Measurements from ENCODE around the gene ANKRD27.

The ANKRD27 gene

DNA sequence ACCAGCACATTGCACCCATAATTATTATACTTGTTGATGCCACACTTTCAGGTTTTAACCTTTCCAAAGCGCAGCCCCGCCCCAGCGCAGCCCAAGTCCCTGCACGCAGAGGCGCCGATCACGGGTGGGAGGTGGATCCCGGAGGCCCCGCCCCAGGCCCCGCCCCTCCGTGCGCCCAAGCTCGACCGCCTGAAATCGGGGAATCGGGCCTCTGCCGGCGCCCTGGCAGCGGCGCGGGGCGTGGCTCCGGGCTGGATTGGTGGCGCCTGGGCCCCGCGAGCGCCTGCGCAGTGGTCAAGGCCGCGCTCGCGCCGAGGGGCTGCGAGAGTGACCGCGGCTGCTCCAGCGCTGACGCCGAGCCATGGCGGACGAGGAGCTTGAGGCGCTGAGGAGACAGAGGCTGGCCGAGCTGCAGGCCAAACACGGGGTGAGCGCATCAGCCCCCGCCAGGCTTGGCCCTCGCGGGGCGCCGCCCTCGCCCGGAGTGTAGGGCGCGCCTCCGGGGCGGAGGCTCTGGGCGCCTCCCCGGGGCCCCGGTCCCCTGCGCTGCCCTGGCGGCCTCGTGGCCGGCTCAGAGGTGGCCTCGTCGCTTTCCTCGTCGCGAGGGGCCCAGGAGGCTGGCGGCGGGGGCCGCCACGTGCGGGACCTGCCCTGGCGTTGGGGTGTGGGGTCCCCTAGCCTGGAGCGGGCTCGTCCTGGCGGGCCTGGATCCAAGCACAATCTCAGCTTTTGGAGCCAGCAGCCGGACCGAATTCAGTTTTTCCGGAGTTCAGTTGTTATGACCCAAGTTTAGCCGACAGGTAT, 93.9 kb downstream of the ANKRD27 start, which contains the start of gene PDCD5:
Gene PDCD5, plus strand, starts transcription at position 290 of the 804 bp plus-strand sequence. Its CDS starts 72 bp downstream, at position 362.
- peak within 1 kb of the TSS; percentile 94 for H3K4me2 ChIP-seq (ENCODE audit: low read length)
- no peaks in the 10 kb centered on the region for H3K9me3 ChIP-seq (ENCODE audit: control insufficient read depth, insufficient read depth, low read length)
- peaks cover 4% of the 10 kb centered on the region; the same call in 1 of the 2 replicates for H3K27me3 ChIP-seq (ENCODE audit: control insufficient read depth, low read length)
- H3F3A ChIP-seq (ENCODE audit: control insufficient read depth, insufficient read depth), result peaks cover 3% of the 10 kb centered on the region; the same call in 1 of the 2 replicates
- peaks cover 12% of the 10 kb centered on the region for H3K4me1 ChIP-seq (ENCODE audit: control insufficient read depth, low read length)
- H4K20me1 ChIP-seq (ENCODE audit: control insufficient read depth, insufficient read depth, low read depth, low read length), result no peaks in the 10 kb centered on the region
- H3K9me2 ChIP-seq (replicated peaks; ENCODE audit: control insufficient read depth, low read length), result no peaks in the 10 kb centered on the region
- peak within 1 kb of the TSS; percentile 97 for H3K4me3 ChIP-seq (ENCODE audit: low read length)
- peaks cover 35% of the 10 kb centered on the region for H3K79me2 ChIP-seq (ENCODE audit: control insufficient read depth, low read length)
- TF ChIP-seq, protein P1, sequence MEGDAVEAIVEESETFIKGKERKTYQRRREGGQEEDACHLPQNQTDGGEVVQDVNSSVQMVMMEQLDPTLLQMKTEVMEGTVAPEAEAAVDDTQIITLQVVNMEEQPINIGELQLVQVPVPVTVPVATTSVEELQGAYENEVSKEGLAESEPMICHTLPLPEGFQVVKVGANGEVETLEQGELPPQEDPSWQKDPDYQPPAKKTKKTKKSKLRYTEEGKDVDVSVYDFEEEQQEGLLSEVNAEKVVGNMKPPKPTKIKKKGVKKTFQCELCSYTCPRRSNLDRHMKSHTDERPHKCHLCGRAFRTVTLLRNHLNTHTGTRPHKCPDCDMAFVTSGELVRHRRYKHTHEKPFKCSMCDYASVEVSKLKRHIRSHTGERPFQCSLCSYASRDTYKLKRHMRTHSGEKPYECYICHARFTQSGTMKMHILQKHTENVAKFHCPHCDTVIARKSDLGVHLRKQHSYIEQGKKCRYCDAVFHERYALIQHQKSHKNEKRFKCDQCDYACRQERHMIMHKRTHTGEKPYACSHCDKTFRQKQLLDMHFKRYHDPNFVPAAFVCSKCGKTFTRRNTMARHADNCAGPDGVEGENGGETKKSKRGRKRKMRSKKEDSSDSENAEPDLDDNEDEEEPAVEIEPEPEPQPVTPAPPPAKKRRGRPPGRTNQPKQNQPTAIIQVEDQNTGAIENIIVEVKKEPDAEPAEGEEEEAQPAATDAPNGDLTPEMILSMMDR (IDR thresholded peaks at IDR 0.05; ENCODE audit: low read depth, low read length, poor library complexity, severe bottlenecking), result no peak
- no peak for TF ChIP-seq EZH2phosphoT487 (IDR thresholded peaks at IDR 0.05; ENCODE audit: borderline replicate concordance, low read length)
- peak within 1 kb of the TSS; percentile 31 for H3K27ac ChIP-seq (ENCODE audit: low read depth, low read length)
- H3K36me3 ChIP-seq (ENCODE audit: control insufficient read depth, low read length), result peaks cover 48% of the 10 kb centered on the region

DNA sequence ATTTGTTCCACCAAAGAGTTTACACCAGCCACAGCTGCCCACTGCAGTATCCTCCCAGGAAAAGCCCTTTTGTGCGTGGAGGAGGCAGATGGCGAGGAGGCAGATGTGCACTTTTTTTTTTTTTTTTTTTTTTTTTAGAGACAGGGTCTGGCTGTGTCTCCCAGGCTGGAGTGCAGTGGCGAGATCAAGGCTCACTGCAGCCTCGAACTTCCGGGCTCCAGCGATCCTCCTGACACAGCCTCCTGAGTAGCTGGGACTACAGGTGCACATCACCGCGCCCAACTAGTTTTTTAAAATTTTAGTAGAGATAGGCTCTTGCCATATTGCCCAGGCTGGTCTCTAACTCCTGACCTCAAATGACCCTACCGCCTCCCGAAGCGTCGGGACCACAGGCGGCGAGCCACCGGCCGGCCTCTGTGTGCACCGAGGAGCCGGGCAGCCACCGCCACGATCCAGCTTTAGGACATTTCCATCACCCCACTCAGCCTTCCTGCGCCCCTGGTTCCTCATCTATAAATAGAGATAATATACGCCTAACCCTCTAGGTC, 94.6 kb downstream of the ANKRD27 start:
- no peaks in the 10 kb centered on the region for H3K9me3 ChIP-seq (ENCODE audit: control insufficient read depth, insufficient read depth, low read length)
- H3F3A ChIP-seq (ENCODE audit: control insufficient read depth, insufficient read depth), result no peaks in the 10 kb centered on the region; the same call in 1 of the 2 replicates
- H3K36me3 ChIP-seq (ENCODE audit: control insufficient read depth, low read length), result peaks cover 41% of the 10 kb centered on the region
- no peaks in the 10 kb centered on the region for H4K20me1 ChIP-seq (ENCODE audit: control insufficient read depth, insufficient read depth, low read depth, low read length)
- peak overlapping the region; percentile 68 for H3K4me2 ChIP-seq (ENCODE audit: low read length)
- peaks cover 4% of the 10 kb centered on the region; the same call in 1 of the 2 replicates for H3K27me3 ChIP-seq (ENCODE audit: control insufficient read depth, low read length)
- H3K27ac ChIP-seq (ENCODE audit: low read depth, low read length), result no peak overlapping the region
- H3K4me3 ChIP-seq (ENCODE audit: low read length), result peak overlapping the region; percentile 97
- peaks cover 12% of the 10 kb centered on the region for H3K4me1 ChIP-seq (ENCODE audit: control insufficient read depth, low read length)
- TF ChIP-seq, protein P1 (IDR thresholded peaks at IDR 0.05; ENCODE audit: low read depth, low read length, poor library complexity, severe bottlenecking), result no peak
- TF ChIP-seq EZH2phosphoT487 (IDR thresholded peaks at IDR 0.05; ENCODE audit: borderline replicate concordance, low read length), result no peak
- peaks cover 29% of the 10 kb centered on the region for H3K79me2 ChIP-seq (ENCODE audit: control insufficient read depth, low read length)
- H3K9me2 ChIP-seq (replicated peaks; ENCODE audit: control insufficient read depth, low read length), result no peaks in the 10 kb centered on the region

DNA sequence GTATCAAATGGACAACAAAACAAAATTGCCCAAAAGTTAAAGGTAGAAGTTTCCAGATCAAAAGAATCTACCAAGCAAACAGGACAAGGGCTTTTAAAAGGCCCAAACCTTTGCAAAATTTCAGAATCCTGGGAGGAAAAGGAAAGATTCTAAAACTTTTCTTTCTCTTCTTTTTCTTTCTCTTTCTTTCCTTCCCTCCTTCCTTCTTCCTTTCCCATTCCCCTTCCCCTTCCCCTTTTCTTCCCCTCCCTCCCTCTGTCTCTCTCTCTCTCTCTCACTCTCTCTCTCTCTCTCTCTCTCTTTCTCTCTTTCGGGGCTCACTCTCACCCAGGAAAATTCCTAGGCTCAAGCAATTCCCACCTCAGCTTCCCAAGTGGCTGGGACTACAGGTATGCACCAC, 98.2 kb downstream of the ANKRD27 start:
- no peak overlapping the region for H3K4me3 ChIP-seq (ENCODE audit: low read length)
- no peak overlapping the region for H3K27ac ChIP-seq (ENCODE audit: low read depth, low read length)
- peaks cover 6% of the 10 kb centered on the region; the same call in 1 of the 2 replicates for H3K36me3 ChIP-seq (ENCODE audit: control insufficient read depth, low read length)
- no peaks in the 10 kb centered on the region for H3K9me3 ChIP-seq (ENCODE audit: control insufficient read depth, insufficient read depth, low read length)
- peaks cover 8% of the 10 kb centered on the region for H3K79me2 ChIP-seq (ENCODE audit: control insufficient read depth, low read length)
- no peaks in the 10 kb centered on the region for H3K4me1 ChIP-seq (ENCODE audit: control insufficient read depth, low read length)
- H3F3A ChIP-seq (ENCODE audit: control insufficient read depth, insufficient read depth), result no peaks in the 10 kb centered on the region
- no peaks in the 10 kb centered on the region for H3K9me2 ChIP-seq (replicated peaks; ENCODE audit: control insufficient read depth, low read length)
- no peaks in the 10 kb centered on the region for H4K20me1 ChIP-seq (ENCODE audit: control insufficient read depth, insufficient read depth, low read depth, low read length)
- no peak for TF ChIP-seq EZH2phosphoT487 (IDR thresholded peaks at IDR 0.05; ENCODE audit: borderline replicate concordance, low read length)
- TF ChIP-seq, protein P1 (IDR thresholded peaks at IDR 0.05; ENCODE audit: low read depth, low read length, poor library complexity, severe bottlenecking), result no peak
- H3K4me2 ChIP-seq (ENCODE audit: low read length), result no peak overlapping the region
- H3K27me3 ChIP-seq (ENCODE audit: control insufficient read depth, low read length), result peaks cover 4% of the 10 kb centered on the region; the same call in 1 of the 2 replicates
